Iris pigment epithelial cell (primary cell): ENCODE data around the gene MBP.

Experiments used
- DNase-seq: peaks from one replicate; pipeline ENCODE4 v3.0.0-alpha.2; 2011; ENCODE audit warnings: low read depth

Gene MBP

GRCh38 chr18:77132369-77133050 lies at the start of gene MBP:
MBP (minus strand) TSS chr18:77132783; CDS start chr18:77105261, 27,522 bp downstream.
- DNase-seq: no peak

GRCh38 chr18:77181950-77182707 lies 49.5 kb upstream of the MBP start:
- no peak for DNase-seq

- peak; percentile 30 for DNase-seq
Measured at GRCh38 chr18:77178559-77178958, 46.0 kb upstream of the MBP start.

- DNase-seq: peak; percentile 83
Measured at GRCh38 chr18:77177009-77177408, 44.4 kb upstream of the MBP start.

GRCh38 chr18:77173275-77174030 lies 40.9 kb upstream of the MBP start:
- DNase-seq: no peak

- no peak for DNase-seq
Measured at GRCh38 chr18:77170890-77171410, 38.4 kb upstream of the MBP start.

- DNase-seq: no peak
Measured at GRCh38 chr18:77168811-77169311, 36.3 kb upstream of the MBP start.

- no peak for DNase-seq
Measured at GRCh38 chr18:77167251-77167650, 34.7 kb upstream of the MBP start.

- no peak for DNase-seq
Measured at GRCh38 chr18:77166523-77166922, 33.9 kb upstream of the MBP start.

- peak; percentile 18 for DNase-seq
Measured at GRCh38 chr18:77165503-77166188, 33.1 kb upstream of the MBP start.

- no peak for DNase-seq
Measured at GRCh38 chr18:77164763-77165485, 32.3 kb upstream of the MBP start.

- DNase-seq: no peak
Measured at GRCh38 chr18:77164026-77164425, 31.4 kb upstream of the MBP start.

GRCh38 chr18:77162580-77162979 lies 30.0 kb upstream of the MBP start:
- DNase-seq: no peak

GRCh38 chr18:77161961-77162360 lies 29.4 kb upstream of the MBP start:
- no peak for DNase-seq

GRCh38 chr18:77161383-77161782 lies 28.8 kb upstream of the MBP start:
- no peak for DNase-seq

GRCh38 chr18:77160515-77160914 lies 27.9 kb upstream of the MBP start:
- DNase-seq: no peak

GRCh38 chr18:77157312-77157711 lies 24.7 kb upstream of the MBP start:
- no peak for DNase-seq

- no peak for DNase-seq
Measured at GRCh38 chr18:77155031-77155430, 22.4 kb upstream of the MBP start.

GRCh38 chr18:77153404-77153803 lies 20.8 kb upstream of the MBP start:
- no peak for DNase-seq

GRCh38 chr18:77151772-77152520 lies 19.4 kb upstream of the MBP start:
- DNase-seq: no peak
